ENCODE results near the gene NHERF1.

DNA sequence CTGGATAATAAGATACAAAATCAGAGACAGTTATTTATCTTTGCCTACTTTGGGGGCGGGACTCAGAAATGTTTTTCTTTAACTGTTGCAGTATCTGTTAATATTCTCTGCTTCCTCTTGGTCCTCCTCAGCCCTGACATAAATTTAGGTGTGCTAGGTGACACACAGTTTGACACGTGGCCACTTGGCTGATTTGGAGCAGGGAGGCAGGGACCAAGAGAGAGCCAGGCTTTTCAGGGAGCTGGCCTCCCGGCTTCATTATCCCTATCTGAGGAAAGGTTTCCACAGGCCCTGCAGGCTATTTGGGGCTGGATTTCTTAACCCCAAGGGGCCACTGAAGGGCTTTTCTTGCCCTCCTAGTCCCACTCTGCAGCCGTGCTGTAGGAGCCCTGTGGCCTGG is 47.8 kb downstream of the NHERF1 start:
- TF ChIP-seq ZNF70 (CRISPR knock-in tag; IDR thresholded peaks at IDR 0.05): no peak
- TF ChIP-seq CSDC2 (CRISPR knock-in tag; IDR thresholded peaks at IDR 0.05): no peak

Measured in SK-N-SH treated with all-trans-retinoic acid at 6 μM for 48 hours (cell line).